HCT116 (cell line): Measurements from ENCODE around the gene EFCAB5.

Source experiments
- CTCF ChIP-seq, 3 experiments: fragments of 200-600 bp in 1 of 3; sonication (generic) in 1 of 3; IDR thresholded peaks in 2 of 3; conservative IDR thresholded peaks in 1 of 3; 2 replicates each; pipeline ENCODE4 v1.5.1; 2012 to 2017; ENCODE audit warnings: low read depth in 2 of 3, low read length in 2 of 3, antibody characterized with exemption in 1 of 3, borderline replicate concordance in 1 of 3, control low read depth in 1 of 3, mild to moderate bottlenecking in 1 of 3, mixed read lengths in 1 of 3, mixed run types in 1 of 3, moderate library complexity in 1 of 3; ENCODE audit not compliant: insufficient read depth in 1 of 3
- POLR2A ChIP-seq: IDR thresholded peaks from 2 replicates; pipeline ENCODE4 v1.7.0; 2011; ENCODE audit warnings: borderline replicate concordance; ENCODE audit not compliant: insufficient read depth, insufficient read length; ENCODE audit errors: extremely low read depth
- POLR2AphosphoS5 ChIP-seq: IDR thresholded peaks from 2 replicates; pipeline ENCODE4 v1.6.1; 2011; ENCODE audit warnings: mild to moderate bottlenecking, low read depth, low read length, moderate library complexity

GRCh38 chr17:30095507-30096244 is 154.2 kb downstream of the EFCAB5 start:
- TF ChIP-seq CTCF (IDR thresholded peaks at IDR 0.05 in 2 of 3, conservative IDR thresholded peaks at IDR 0.05 in 1 of 3; ENCODE audit: borderline replicate concordance in 1 of 3, insufficient read depth in 1 of 3, low read depth in 2 of 3, low read length in 2 of 3) (peak; percentile 33 to 66 (median 60); a peak in 4 of 6 replicates), POLR2AphosphoS5 (no peak), POLR2A (no peak)
